IPS DF 4.7 (cell line): Measurements from ENCODE around the gene C15orf61.

Source experiments
- DNase-seq: peaks from one replicate; pipeline ENCODE4 v3.0.0-alpha.2; 2013; ENCODE audit warnings: low spot score; ENCODE audit errors: extremely low read depth

Gene C15orf61

GRCh38 chr15:67549736-67550135 is 28.8 kb downstream of the C15orf61 start:
- DNase-seq = no peak

DNA sequence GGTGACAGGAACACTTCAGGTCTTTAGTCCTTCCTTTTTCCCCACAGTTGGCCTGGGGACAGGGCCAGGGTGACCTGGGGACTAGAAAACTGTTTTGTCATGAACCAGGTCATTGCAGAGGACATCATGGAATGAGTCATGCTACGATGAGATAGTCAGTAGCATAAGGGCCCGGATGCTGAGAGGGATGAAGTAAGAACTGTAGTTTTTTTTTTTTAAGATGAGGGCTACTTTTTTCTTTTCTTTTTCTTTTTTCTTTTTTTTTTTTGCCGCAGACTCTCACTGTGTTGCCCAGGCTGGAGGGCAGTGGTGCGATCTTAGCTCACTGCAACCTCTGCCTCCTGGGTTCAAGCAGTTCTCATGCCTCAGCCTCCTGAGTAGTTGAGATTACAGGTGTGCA is 29.6 kb downstream of the C15orf61 start:
- no peak for DNase-seq

DNA sequence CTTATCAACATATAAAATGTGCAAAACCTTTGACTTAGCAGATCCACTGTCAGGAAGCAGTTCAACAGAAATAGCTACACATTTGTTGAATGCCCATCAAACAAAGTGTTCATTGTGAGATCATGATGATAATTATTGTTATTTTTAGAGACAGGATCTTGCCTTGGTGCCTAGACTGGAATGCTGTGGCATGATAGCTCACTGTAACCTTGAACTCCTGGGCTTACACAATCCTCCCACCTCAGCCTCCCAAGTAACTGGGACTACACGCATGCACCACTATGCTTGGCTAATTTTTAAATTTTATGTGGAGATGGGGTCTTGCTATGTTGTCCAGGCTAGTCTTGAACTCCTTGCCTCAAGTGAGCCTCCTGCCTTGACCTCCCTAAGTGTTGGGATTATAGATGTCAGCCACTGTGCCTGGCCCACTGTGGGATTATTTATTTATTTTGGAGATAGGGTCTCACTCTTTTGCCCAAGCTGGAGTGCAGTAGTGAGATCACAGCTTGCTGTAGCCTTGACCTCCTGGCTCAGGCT is 30.3 kb downstream of the C15orf61 start:
- no peak for DNase-seq

DNA sequence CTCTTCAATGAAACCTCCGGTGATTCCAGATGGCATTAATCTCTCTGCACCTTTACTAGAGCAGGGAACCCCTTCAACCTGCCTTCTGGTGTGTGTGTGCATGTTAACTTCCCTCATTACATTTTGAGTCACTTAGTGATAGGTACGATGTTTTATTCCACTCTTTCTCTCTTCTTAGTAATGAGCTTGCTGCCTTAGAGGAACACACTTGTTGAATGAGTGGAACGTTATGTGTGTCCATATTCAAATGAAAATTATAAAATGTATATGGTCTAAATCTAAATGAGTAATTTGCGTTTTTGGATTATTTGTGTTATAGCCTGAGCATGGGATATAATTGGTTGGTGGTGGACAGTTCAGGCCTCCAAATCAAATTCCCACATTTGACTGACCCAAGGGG is 33.6 kb downstream of the C15orf61 start:
- no peak for DNase-seq

GRCh38 chr15:67556976-67557570 is 36.1 kb downstream of the C15orf61 start:
- DNase-seq = no peak

- DNase-seq = no peak
Observed at GRCh38 chr15:67558502-67558901, 37.6 kb downstream of the C15orf61 start.

GRCh38 chr15:67559158-67559557 is 38.2 kb downstream of the C15orf61 start:
- no peak for DNase-seq

DNA sequence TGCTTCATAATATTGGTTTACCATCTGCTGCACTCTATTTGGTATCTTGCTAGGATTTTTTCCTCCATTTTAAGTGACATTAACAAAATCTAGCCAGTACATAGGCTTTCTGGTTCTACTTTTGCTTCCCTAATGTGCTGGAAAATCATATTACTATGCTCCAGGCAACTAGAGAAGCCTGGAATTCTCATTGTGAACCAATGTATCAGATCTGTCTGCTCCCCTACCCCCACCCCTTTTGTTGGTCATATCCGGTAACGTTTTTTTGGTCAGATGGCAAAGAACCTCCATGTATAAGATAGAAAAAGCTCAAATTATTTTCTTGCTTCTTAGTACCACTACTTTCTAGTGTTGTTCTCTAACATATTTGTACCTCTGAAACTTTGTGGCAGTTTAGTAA is 38.6 kb downstream of the C15orf61 start:
- no peak for DNase-seq

- no peak for DNase-seq
Observed at GRCh38 chr15:67560320-67560719, 39.4 kb downstream of the C15orf61 start.

- no peak for DNase-seq
Observed at GRCh38 chr15:67563092-67563491, 42.2 kb downstream of the C15orf61 start.

- DNase-seq = no peak
Observed at GRCh38 chr15:67564021-67564967, 43.4 kb downstream of the C15orf61 start.

DNA sequence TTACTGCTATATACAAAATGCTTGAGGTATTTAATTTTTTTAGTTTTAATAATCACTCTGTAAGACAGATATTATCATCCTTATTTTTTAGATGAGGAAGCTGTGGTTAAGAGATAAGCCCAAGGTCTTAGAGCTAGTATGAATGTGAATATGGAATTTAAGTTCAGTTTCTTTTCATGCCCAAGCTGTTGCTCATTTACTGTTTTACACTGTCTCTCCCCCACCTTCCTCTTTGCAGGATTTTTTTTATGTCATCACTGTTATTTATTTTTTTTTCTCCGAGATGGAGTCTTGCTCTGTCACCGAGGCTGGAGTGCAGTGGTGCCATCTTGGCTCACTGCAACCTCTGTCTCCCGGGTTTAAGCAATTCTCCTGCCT is 44.0 kb downstream of the C15orf61 start:
- no peak for DNase-seq

DNA sequence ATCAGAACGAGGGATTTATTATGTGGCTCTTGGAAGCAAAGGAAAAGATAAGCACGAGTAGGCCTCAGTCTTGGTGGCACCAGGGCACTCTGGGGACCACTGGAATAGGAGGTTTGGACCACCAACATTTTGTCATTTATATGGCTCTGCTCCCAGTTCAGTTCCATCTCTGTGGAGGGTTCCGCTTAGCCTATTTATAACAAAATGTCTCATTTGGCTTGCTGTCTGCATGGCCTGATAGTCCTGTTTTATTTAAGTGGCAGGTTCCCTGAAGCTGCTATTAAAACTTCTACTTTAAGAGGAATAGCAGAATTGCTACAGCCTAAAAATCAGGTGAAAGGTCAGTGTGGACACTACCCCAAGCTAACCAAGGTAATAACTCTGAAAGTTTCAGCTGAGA is 48.7 kb downstream of the C15orf61 start:
- no peak for DNase-seq

- no peak for DNase-seq
Observed at GRCh38 chr15:67570875-67571647, 50.1 kb downstream of the C15orf61 start.

GRCh38 chr15:67571648-67572415 is 50.9 kb downstream of the C15orf61 start:
- no peak for DNase-seq

DNA sequence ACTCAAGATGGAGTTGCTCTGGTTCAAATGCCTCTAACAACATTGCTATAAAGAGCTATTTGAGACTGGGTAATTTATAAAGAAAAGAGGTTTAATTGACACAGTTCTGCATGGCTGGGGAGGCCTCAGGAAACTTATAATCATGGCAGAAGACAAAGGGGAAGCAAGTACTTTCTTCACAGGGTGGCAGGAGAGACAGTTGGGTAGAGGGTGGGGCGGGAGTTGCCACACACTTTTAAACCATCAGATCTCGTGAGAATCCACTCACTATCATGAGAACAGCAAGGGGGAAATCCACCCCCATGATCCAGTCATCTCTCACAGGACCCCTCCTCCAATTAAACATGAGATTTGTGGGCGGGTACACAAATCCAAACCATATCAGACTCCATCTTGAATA is 52.3 kb downstream of the C15orf61 start:
- no peak for DNase-seq

- no peak for DNase-seq
Observed at GRCh38 chr15:67575039-67575502, 54.1 kb downstream of the C15orf61 start.

- no peak for DNase-seq
Observed at GRCh38 chr15:67578020-67578600, 57.2 kb downstream of the C15orf61 start.

DNA sequence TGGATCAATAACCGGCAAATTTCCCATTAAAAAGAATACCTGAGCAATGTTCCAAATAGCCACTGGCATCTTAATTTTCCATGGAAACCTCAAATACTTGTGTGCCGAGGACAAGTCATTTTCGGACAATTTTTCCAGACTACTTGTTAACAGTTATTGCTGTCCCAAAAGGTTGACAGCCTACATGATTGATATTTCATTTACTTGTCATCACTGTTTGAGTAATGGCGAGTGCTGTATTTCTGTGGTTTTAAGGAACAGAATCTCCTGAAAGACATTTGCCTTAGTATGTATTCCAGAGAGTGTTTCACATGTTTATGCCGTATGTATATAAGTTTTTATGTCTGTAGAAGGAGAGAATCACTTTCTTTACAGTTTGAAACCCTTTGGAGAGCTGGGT is 58.2 kb downstream of the C15orf61 start:
- DNase-seq = no peak
